ENCODE data around the gene HOTAIR.

GRCh38 chr12:53967421-53967925, 7.3 kb downstream of the HOTAIR start:
- TF ChIP-seq GATA2 (IDR thresholded peaks at IDR 0.05; ENCODE audit: low read depth, low read length): 0 out of 2 replicates have a peak, but pooled peaks have one; percentile 5
- no peak for TF ChIP-seq GATA3 (IDR thresholded peaks at IDR 0.05; ENCODE audit: low read depth, low read length)

Measured in SH-SY5Y (cell line).